Mucosa of descending colon (tissue), 3 donors: ENCODE results near the gene ATP4B. TPM values are rescaled to one million over a fixed set of nuclear protein-coding genes. Genes with fewer than 3 reads are reported as not detected.

Experiments
- ATAC-seq: fragments of 200-7000 bp; cut with Tn5 transposase; one replicate; pipeline ENCODE4 v1.9.1; 2020; ENCODE audit warnings: mild to moderate bottlenecking, moderate library complexity
- DNase-seq, 3 donors: peaks; one replicate each; pipeline ENCODE4 v3.0.0-alpha.2; 2020
- H3K36me3 ChIP-seq: fragments of 200-600 bp; one replicate; pipeline ENCODE4 v1.8.0; 2021; ENCODE audit warnings: low read depth, mild to moderate bottlenecking
- H3K4me1 ChIP-seq: fragments of 200-600 bp; one replicate; pipeline ENCODE4 v1.8.0; 2021; ENCODE audit warnings: low read depth, mild to moderate bottlenecking
- H3K4me3 ChIP-seq: fragments of 200-600 bp; one replicate; pipeline ENCODE4 v1.8.0; 2021; ENCODE audit warnings: mild to moderate bottlenecking
- H3K9me3 ChIP-seq: fragments of 200-600 bp; one replicate; pipeline ENCODE4 v1.8.0; 2021; ENCODE audit warnings: mild to moderate bottlenecking
- intact Hi-C, 2 donors: fragments of 100-400 bp; cut with DNase I in 1 of 2; cut with micrococcal nuclease in 1 of 2; formaldehyde crosslinking; loops; one replicate each; pipeline versions ENCODE4 v1.11.0 to v1.11.1; 2022; cut with DNase I, micrococcal nuclease
- total RNA-seq, 3 donors: library from RNA; stranded (reverse); fragmentation: NEBNext Ultra II Directional in 2 of 3; extraction: Animal tissue kit (Norgen Biotek cat#: 25700) in 2 of 3; gene quantifications; one replicate each; pipeline versions ENCODE4 v1.2.1 to v1.2.4, GENCODE V29; 2021 to 2023
- TF ChIP-seq, protein P1 (sequence below): fragments of 200-600 bp; IDR thresholded peaks from one replicate; pipeline ENCODE4 v1.8.0; 2022; ENCODE audit warnings: antibody characterized with exemption, mild to moderate bottlenecking
- donor health status: DM: no; HTN: no; CAD: no; lungs with moderate emphysema.
- donor health status: DM: no; HTN: no; CAD: no.
- donor health status: DM: no; HTN: yes; CAD: no.

The ATP4B gene
- total RNA-seq, 3 donors from 2014 or later, result 0.19 TPM; not detected in 2

DNA sequence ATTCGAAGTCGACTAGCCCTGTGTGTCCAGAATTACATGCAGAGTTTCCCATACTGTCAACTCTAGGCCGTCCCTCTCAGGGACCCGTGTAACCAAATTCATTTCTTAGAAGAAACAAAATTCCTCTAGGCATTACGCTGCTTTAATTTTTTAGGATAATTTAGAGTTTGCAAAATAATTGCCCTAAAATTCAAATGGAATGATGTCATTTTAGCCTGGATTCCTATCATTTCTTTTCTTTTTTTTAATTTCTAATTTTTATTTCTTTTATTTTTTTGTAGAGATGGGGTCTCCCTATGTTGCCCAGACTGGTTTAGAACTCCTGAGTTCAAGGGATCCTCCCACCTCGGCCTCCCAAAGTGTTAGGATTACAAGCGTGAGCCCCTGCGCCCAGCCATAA is 1.3 kb upstream of the ATP4B start:
- TF ChIP-seq, protein P1, sequence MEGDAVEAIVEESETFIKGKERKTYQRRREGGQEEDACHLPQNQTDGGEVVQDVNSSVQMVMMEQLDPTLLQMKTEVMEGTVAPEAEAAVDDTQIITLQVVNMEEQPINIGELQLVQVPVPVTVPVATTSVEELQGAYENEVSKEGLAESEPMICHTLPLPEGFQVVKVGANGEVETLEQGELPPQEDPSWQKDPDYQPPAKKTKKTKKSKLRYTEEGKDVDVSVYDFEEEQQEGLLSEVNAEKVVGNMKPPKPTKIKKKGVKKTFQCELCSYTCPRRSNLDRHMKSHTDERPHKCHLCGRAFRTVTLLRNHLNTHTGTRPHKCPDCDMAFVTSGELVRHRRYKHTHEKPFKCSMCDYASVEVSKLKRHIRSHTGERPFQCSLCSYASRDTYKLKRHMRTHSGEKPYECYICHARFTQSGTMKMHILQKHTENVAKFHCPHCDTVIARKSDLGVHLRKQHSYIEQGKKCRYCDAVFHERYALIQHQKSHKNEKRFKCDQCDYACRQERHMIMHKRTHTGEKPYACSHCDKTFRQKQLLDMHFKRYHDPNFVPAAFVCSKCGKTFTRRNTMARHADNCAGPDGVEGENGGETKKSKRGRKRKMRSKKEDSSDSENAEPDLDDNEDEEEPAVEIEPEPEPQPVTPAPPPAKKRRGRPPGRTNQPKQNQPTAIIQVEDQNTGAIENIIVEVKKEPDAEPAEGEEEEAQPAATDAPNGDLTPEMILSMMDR, result no peak
- H3K9me3 ChIP-seq, result no peaks in the 10 kb centered on the region
- intact Hi-C loops, result no loop called here
- DNase-seq (no peak), ATAC-seq (no peak)
- H3K36me3 ChIP-seq, result no peaks in the 10 kb centered on the region
- H3K4me3 ChIP-seq, result no peak overlapping the region
- H3K4me1 ChIP-seq, result peaks cover 3% of the 10 kb centered on the region

DNA sequence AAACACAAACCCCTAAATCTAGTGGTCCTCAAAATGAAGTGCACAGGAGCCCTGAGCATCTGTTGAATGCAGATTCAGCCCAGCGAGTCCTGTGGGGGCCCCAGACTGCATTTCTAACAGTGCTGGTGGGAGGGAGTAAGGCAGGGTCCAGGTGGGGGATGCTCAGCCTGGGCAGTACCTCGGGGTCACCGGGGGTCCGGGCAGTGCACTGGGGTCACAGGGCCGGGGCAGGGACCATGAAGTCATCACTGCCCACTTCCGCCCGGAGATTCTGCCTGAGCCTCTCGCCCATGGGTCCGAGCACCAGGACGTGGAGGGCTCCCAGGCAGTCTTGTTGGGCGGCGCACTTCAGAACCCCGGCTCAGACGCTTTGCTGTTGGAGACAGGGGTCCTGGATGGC is 838 bp upstream of the ATP4B start:
- peaks cover 3% of the 10 kb centered on the region for H3K4me1 ChIP-seq
- ATAC-seq, result no peak
- no peaks in the 10 kb centered on the region for H3K36me3 ChIP-seq
- peak in 1 of 3 donors; percentile 18 for DNase-seq
- TF ChIP-seq, protein P1, result no peak
- intact Hi-C loops, result no loop called here
- no peak overlapping the region for H3K4me3 ChIP-seq
- H3K9me3 ChIP-seq, result no peaks in the 10 kb centered on the region

DNA sequence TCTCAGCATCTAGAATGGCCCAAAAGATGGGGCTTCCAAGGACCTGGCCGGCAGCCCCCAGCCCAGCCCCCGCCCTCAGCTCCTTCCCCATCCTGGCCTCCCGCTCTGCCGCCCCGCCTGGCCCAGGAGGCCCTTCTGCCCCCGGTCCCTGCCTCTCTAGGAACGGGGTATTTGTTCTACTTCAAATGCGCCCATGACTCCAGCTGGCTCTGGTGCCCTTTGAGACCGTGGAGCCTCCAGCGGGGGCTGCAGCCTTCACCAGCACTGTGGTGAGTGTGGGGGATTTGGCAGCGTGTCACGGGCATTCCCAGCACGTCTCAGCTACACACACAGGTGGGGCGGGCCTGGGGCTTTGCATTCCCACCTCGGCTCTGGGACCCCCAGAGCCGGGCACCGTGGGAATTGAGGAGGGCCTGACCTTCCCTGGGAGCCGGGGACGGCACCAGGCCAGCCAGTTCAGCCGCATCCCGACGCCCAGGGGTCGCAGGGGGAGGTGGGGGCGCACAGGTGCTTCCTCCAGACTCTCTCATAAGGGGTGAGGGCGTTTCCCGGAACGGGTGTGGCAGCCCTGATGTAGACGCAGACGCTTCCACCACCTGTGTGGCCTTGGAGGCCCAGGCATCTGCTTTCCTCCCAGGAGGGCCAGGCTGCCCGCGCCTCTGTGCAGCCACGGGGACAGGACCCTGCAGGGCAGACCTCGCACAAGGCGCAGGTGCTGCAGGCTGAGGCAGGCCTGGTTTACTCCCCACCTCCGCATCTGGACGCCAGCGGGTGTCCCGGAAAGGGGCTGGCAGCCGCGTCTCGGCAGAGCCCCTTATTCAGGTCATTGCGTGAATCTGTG is 947 bp downstream of the ATP4B start:
- Histone ChIP-seq H3K4me3 (no peak overlapping the region), H3K9me3 (no peaks in the 10 kb centered on the region), H3K36me3 (no peaks in the 10 kb centered on the region), H3K4me1 (peaks cover 3% of the 10 kb centered on the region)
- peak; percentile 63 for ATAC-seq
- peak; percentile 52 to 57 (median 57) for DNase-seq
- TF ChIP-seq, protein P1, result no peak
- intact Hi-C loops, result no loop called here

DNA sequence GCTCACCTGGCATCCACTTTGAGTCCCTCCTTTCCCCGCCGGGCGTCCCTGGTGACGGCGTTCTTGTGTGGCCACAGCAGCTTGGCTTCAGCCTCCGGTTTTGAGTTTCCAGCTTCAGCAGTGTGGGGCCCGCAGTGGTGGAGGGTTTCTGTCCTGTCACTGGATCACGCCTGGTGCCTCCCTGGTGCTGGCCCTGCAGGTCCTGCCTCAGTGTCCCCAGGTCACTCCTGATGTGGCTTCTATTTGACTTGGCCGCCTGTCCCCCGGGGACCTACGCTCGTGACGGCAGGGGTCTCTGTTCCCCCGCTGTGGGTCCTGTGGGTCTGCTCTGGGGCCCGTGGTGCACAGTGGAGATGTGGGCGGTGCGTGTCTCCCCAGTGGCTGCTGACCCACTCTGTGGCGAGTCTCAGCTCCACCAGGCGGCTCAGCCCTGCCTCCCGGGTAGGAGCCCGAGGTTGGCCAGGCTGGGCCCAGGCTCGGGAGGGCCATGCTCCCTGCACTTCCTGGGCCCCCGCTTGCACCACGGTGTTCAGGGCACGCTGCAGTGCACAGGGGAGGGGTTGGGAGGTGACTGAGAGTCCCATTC is 1.9 kb downstream of the ATP4B start:
- peaks cover 3% of the 10 kb centered on the region for H3K4me1 ChIP-seq
- H3K36me3 ChIP-seq, result no peaks in the 10 kb centered on the region
- H3K9me3 ChIP-seq, result no peaks in the 10 kb centered on the region
- H3K4me3 ChIP-seq, result no peak overlapping the region
- DNase-seq (peak in 2 of 3 donors; percentile 20 to 26), ATAC-seq (no peak)
- TF ChIP-seq, protein P1, result no peak
- intact Hi-C loops, result no loop called here

DNA sequence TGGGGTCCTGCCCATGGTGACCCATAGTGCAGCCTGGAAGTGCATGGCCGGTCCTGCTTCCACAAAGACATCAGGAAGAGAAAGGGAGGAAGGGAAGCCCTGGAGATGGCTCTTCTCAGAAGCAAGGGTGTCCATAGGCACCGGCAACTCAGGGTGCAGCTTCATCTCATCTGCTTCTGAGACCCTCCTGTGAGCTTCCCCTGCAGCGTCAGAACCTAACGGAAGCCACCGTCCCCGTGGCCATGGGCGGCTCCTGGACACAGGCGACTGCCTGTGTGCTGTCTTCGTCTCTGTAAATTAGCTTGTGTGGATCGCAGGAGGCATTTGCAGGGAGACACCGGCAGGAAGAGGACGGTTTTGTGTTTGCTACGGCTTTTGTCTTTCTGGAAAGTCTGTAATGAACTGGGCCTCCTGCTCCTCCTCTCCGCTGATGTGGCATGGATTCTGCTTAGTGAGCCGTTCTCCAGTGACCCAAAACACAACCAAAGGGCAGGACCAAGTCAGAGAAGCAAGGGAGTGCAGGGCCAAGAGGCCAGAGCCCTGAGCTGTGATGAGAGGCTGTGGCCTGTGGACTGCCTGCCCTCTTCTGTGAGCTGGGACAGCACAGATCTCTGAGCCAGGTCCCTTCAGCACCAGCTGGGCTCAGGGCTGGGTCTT is 2.5 kb downstream of the ATP4B start:
- no peak for ATAC-seq
- TF ChIP-seq, protein P1, result no peak
- no peak for DNase-seq
- Histone ChIP-seq H3K4me1 (peaks cover 3% of the 10 kb centered on the region), H3K4me3 (no peak overlapping the region), H3K9me3 (no peaks in the 10 kb centered on the region), H3K36me3 (no peaks in the 10 kb centered on the region)
- intact Hi-C loops, result no loop called here
